GM12874 (cell line): Measurements from ENCODE around the gene TRIO.

ENCODE experiments used
- TF ChIP-seq, protein P1 (sequence below): IDR thresholded peaks from 2 replicates; pipeline ENCODE4 v1.5.1; 2011; ENCODE audit warnings: low read depth, mild to moderate bottlenecking, control low read depth, low read length, moderate library complexity; ENCODE audit not compliant: insufficient read depth

TRIO gene

DNA sequence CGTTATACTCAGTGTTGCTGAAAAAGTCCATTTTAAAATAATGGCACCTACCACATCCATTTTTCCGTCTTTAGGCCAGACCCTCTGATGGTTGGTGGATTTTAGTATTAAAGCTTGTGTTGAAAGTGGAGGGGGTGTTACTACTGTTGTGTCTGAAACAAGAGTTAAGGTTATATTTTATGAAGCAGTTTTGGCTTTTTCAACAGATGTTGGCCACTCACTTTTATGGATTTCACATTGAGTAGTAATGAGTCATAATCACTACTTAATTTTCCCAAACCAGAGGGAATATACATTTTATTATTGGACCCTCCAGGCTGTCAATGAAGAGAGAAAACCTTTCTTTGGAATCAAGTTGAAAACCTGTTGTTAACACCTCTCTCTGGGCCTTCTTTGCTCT lies 88.0 kb downstream of the TRIO start:
- TF ChIP-seq, protein P1, sequence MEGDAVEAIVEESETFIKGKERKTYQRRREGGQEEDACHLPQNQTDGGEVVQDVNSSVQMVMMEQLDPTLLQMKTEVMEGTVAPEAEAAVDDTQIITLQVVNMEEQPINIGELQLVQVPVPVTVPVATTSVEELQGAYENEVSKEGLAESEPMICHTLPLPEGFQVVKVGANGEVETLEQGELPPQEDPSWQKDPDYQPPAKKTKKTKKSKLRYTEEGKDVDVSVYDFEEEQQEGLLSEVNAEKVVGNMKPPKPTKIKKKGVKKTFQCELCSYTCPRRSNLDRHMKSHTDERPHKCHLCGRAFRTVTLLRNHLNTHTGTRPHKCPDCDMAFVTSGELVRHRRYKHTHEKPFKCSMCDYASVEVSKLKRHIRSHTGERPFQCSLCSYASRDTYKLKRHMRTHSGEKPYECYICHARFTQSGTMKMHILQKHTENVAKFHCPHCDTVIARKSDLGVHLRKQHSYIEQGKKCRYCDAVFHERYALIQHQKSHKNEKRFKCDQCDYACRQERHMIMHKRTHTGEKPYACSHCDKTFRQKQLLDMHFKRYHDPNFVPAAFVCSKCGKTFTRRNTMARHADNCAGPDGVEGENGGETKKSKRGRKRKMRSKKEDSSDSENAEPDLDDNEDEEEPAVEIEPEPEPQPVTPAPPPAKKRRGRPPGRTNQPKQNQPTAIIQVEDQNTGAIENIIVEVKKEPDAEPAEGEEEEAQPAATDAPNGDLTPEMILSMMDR = no peak

DNA sequence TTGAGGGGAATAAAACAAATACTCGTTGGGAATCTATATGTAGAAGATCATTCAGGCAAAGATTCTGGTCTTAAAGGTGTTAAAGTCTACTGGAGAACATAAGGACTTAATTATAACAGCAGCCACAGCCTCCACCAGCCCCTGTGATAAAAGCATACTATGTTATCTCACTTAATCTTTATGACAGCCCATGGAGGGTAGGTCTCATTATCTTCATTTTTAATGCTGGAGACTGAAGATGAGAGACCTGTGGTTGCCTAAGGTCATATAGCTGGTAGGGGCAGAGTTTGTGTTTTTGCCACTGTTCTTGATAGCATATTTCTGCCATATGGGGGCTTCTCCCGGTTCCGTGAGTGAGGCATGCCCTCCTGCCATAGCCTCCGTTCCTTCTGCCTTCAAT lies 88.7 kb downstream of the TRIO start:
- TF ChIP-seq, protein P1 = no peak

DNA sequence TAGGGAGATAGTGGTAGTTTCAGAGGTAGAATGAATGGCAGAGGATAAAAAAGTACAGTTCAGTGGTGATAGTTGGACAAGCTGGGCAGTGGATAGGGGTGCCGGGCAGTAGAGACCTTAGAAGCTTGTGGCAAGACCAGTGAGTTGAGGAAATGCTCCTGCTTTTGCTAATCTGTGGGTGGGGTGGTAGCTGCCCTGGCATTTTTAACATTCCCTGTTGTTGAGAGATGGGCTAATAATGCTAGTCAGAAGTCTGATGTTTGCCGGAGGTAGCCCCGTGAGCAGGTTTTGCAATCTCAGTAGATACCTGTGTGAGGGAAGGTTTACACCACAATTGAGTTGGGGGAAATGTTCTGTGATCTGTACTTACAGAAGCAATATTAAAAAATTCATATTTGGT lies 91.1 kb downstream of the TRIO start:
- TF ChIP-seq, protein P1 = no peak

DNA sequence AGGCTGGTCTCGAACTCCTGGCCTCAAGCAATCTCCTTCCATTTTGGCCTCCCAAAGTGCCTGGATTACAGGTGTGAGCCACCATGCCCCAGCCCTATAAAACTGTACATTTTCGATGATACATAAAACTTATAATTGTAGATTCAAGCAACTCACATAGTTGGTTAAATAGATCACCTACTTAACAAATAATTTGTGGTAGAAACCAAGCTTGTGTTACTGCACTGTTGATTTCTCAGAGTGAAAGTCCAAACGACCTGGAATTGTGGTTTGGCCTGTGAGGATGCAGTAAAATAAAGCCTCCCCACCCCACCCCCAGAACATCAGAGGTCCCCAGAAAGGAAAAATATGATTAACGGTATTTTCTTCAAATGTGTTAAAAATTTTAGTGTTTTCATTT lies 92.7 kb downstream of the TRIO start:
- TF ChIP-seq, protein P1 = no peak

DNA sequence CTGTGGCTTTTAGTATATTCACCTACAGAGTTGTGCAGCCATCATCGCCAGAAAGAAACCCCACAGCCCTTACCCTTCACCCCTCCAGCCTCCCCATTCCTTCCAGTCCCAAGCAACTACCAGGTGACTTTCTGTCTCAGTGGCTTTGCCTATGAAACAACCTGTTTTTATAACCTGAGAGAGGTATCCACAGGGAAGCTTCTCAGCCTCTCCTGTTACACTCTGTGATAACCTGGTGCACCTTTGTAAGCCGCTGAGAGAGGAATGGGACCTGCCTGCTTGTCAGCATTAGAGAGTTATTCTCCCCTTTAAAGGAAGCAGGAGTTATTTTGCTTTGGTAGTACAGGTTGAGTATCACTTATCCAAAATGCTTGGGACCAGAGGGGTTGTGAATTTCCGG lies 93.6 kb downstream of the TRIO start:
- TF ChIP-seq, protein P1 = no peak

DNA sequence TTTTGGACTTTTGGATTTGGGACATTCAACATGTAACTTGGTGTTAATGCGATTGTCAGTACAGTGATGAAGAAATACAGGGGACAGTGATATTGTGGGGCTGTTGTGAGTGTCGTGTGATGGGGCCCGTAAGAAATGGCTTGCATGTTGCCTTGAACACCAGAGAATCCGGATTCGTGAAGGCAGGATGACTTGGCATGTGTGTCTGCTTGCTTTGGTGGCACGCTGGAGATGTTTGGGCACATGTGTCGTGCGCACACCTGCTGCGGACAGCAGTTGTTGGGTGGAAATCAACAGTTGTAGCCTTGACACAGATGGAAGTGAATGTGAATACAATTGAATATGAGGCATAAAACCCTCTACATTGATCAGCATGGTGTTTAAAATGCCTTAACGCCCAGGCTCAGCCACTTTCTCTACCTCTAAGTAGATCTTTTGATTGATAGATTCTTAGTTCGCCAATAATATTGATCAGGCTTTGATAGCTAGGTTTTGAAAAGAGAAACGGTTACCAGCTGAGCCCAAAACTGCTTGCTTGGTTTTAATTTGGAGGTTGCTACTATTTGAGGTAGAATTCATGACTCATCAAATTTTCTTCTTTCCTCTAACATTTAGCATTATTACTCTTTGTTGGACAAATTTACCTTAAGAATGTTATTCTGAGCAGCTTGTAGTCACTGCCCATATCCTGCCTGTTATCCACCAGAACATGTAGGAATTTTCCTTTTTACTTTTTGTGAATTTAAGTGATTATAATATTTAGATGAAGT lies 94.4 kb downstream of the TRIO start:
- TF ChIP-seq, protein P1 = no peak

DNA sequence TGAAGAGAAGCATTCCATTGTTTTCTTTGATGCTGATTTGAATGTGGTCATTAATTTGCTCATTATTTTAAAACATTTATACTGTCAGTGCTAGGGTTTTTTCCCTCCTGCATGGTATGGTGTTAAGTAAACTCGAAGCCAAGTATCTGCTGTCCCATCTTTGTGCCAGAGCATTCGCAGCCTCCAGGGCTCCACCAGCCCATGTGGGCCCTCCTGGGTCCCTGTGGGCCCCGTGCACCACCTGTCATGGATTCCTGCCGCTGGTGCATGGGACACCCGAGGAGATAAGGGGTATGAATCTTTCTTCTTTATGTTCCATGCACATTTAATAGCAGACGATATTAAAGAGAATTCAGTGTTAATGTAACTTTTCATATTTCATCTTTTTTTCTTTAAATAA lies 95.1 kb downstream of the TRIO start:
- TF ChIP-seq, protein P1 = no peak
